AG08396 (cell line): Measurements from ENCODE around the gene POLE.

Experiments used
- DNase-seq: peaks from one replicate; pipeline ENCODE4 v3.0.0; 2012; ENCODE audit warnings: low spot score, mixed read lengths

POLE gene

GRCh38 chr12:132653567-132654290 lies 33.4 kb downstream of the POLE start:
- DNase-seq, result no peak

- DNase-seq, result no peak
These were observed 35.6 kb downstream of the POLE start for GRCh38 chr12:132651444-132652100.

GRCh38 chr12:132649226-132649945 lies 37.8 kb downstream of the POLE start:
- no peak for DNase-seq

- DNase-seq, result no peak
These were observed 38.4 kb downstream of the POLE start for GRCh38 chr12:132648616-132649225.

- DNase-seq, result no peak
These were observed 39.3 kb downstream of the POLE start for GRCh38 chr12:132647858-132648257.

- no peak for DNase-seq
These were observed 40.3 kb downstream of the POLE start for GRCh38 chr12:132646850-132647249.

DNA sequence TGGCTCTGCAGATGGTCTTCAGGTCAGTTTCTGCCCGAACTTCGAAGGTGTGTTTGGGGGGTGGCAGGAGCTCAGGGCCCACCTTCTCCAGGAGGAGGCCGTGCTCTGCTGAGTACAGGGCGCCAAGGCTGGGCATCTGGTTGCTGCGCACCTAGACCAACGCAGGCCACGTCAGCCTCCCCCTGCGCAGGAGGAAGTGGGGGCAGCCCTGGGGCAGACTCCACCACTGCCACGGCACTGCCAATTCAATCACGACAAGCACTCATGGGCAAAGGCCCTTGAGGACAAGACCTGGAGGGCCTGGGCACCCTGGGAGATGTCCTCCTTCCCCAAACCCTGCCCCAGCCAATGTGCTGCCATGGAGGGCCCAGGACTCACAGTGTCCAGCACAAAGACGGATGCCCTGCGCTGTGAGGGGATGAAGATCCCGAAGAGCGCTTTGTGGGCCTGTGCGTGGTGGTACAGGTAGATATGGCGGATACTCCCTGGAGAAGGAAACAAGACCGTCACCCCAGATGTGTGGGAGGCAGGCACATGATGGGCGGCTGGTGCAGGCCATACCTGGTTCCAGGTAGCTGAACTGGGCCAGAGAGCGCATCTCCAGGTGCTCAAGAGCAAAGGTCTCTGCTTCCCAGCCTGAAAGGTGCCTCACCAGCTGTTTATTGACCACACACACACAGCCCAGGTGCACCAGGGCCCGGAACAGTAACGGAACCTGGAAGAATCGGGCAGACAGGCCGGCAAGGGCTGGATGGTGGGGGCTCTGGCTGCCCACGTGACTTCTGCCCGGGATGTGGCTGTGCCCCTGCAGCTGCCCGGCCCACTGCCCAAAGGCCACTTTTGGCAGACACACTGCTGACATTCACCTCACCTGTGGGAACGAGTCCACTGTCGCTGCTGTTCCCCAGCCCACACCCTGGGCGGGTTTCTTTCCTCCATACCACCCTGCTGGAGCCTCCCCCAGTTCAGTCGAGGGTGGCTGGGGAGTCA lies 44.0 kb downstream of the POLE start:
- no peak for DNase-seq

DNA sequence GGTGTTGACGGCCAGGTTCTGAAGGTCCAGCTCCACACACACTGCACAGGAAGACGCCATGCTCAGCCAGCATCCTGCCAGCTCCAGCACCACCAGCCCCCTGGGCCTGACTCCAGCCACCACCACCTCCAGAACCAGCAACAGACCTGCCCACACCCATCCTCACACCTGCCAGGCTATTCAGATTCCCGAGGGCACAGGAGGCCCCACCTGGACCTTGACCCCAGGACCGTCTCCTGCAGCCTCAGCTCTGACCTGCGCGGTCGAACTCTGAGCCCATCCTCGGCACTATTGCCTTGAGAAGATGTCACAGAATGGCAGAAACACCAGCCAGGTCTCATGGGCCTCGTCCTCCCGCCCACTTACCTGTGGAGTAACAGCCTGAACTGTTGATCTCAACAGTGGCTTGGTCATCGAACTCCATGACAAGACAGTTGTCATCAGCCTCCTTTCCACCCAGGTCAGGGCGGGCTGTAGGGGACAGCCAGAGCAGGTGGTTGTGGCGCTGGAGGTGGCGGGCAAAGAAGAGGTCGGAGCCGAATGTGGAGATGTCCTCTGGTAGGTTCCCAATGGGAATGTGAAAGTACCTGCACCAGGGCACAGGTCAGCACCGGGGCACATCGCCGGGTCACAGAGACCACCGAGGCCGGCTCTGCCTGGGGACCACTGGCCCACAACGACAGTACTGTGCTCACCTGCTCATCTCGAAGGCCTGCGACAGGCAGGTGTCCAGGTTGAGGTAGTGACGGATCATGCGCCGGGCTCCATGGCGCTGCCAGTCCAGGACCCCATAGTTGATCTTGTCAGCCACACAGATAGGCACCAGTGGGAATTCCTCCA lies 45.1 kb downstream of the POLE start:
- DNase-seq, result no peak

DNA sequence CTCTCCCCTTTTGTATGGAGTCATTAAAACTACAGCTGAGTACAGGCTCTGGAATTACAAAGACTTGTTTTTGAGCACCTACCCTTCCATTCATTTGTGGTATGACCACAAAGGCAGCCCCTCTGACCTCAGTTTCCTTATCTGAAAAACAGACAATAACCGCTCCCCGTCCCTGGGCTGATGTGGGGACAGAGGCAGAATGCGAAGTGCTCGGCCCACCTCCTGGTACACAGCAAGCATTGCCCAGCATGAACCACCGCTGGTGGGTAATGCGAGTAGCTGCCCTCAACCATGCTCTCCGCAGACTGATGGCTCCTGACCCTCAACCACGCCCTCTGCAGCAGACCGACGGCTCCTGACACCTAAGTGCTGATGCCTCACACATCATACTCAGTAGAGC lies 46.2 kb downstream of the POLE start:
- DNase-seq, result no peak

- no peak for DNase-seq
These were observed 47.1 kb downstream of the POLE start for GRCh38 chr12:132639956-132640520.

GRCh38 chr12:132638541-132639408 lies 48.4 kb downstream of the POLE start:
- DNase-seq, result peak; percentile 84

GRCh38 chr12:132637811-132638210 lies 49.3 kb downstream of the POLE start:
- no peak for DNase-seq

GRCh38 chr12:132635076-132635955 lies 51.8 kb downstream of the POLE start:
- DNase-seq, result no peak

- no peak for DNase-seq
These were observed 52.6 kb downstream of the POLE start for GRCh38 chr12:132634411-132634990.

DNA sequence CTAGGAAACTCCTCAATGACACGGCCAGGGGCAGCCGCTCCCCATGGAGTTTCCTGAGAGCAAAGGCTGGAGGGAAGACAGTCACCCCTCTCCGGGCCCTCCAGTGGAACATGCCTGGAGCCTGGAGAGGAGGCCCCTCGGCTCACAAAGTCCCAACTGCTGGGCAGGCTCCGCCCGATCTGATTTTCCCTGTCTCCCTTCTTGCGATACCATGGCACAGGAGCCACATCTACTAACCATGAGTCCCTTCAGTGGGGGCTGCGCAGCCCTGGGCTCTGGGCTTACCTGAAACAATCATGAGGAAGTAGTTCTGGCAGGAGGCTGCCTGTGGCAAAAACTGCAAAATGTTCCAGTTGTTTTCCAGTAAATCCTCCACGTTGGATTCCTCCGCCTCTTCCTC lies 53.2 kb downstream of the POLE start:
- no peak for DNase-seq

DNA sequence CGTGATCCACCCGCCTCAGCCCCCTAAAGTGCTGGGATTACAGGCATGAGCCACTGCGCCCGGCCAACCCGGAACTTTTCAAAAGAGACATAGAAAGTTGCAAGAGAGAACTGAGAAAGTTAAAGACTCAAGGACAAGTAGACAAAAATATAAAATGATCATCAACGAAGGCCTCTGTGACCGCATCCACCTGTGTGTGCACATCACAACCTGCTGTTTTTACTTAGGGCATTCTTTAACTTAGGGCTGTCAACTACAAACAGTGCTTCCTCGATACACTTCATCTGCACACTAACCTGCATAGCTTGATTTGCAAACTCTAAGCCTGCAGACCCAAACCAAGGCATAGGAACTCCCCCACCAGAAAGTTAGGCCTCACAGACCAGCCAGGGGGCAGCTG lies 53.7 kb downstream of the POLE start:
- DNase-seq, result no peak

DNA sequence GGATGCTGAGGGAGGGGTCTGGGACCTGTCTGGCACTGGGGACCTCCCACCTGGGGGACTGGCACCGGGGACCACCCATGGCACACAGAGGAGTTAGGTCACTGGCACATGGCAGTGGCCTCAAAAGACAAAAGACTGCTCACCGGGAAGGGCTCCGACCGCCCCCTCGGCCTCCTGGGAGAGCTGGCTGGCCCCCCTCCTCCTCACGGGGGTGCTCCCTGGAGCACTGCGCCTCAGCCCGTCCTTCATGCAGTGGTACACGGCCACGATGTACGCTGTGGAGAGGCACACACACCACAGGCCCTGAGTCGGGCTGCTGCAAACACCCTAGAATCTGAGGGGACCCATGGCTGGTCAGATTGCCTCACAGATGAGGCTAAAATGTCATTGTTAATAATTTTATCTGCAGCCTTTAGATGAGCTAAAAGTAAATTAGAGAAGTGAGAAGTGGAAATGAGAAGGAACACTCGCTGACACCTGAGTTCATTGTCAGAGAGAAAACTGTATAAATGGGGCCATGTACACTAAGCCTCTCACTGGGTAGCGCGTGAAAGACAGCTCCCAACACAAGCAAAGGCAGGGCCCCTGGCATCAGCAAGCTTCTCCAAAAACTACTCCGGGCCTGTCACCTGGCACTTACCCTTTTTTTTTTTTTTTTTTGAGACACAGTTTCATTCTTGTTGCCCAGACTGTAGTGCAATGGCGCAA lies 54.5 kb downstream of the POLE start:
- no peak for DNase-seq
